ENCODE data around the gene PPM1G. TPM values are rescaled to one million over a fixed set of nuclear protein-coding genes. Genes with fewer than 3 reads are reported as not detected.

The PPM1G gene
- total RNA-seq, 1 donor from 2014 or later = 127 TPM

- peaks cover 5% of the 10 kb centered on the region for H3K27me3 Mint-ChIP-seq (ENCODE audit: unreplicated experiment)
- no peak for TF ChIP-seq CTCF (IDR thresholded peaks at IDR 0.05; ENCODE audit: unreplicated experiment)
- H3K4me3 Mint-ChIP-seq (ENCODE audit: unreplicated experiment) = no peak overlapping the region
- H3K9me3 Mint-ChIP-seq (ENCODE audit: unreplicated experiment) = no peaks in the 10 kb centered on the region
- peaks cover 32% of the 10 kb centered on the region for H3K36me3 Mint-ChIP-seq (ENCODE audit: low read depth, unreplicated experiment)
- no peak overlapping the region for H3K27ac Mint-ChIP-seq (ENCODE audit: unreplicated experiment)
- no peak for DNase-seq (ENCODE audit: low spot score)
- H3K4me1 Mint-ChIP-seq (ENCODE audit: unreplicated experiment) = no peaks in the 10 kb centered on the region
Observed at GRCh38 chr2:27336173-27336572, 73.2 kb downstream of the PPM1G start.

- Mint-ChIP-seq H3K4me3 (ENCODE audit: unreplicated experiment) (peak overlapping the region; percentile 9), H3K27me3 (ENCODE audit: unreplicated experiment) (peaks cover 5% of the 10 kb centered on the region), H3K27ac (ENCODE audit: unreplicated experiment) (no peak overlapping the region), H3K9me3 (ENCODE audit: unreplicated experiment) (no peaks in the 10 kb centered on the region), H3K4me1 (ENCODE audit: unreplicated experiment) (no peaks in the 10 kb centered on the region), H3K36me3 (ENCODE audit: low read depth, unreplicated experiment) (peaks cover 33% of the 10 kb centered on the region)
- no peak for TF ChIP-seq CTCF (IDR thresholded peaks at IDR 0.05; ENCODE audit: unreplicated experiment)
- DNase-seq (ENCODE audit: low spot score) = no peak
Observed at GRCh38 chr2:27335311-27335710, 74.1 kb downstream of the PPM1G start.

Other genes starting within 250 kb of the PPM1G start
- gene ATRAID, start 197.6 kb downstream of the PPM1G start, total RNA-seq (ENCODE audit: unreplicated experiment) = 89.9 TPM
- 63.0 TPM for gene SLC5A6, start 197.3 kb downstream of the PPM1G start, total RNA-seq (ENCODE audit: unreplicated experiment)
- gene CAD, start 192.2 kb downstream of the PPM1G start, total RNA-seq (ENCODE audit: unreplicated experiment) = 49.4 TPM
- gene SLC30A3, start 146.5 kb downstream of the PPM1G start, total RNA-seq (ENCODE audit: unreplicated experiment) = not detected
- not detected for gene DNAJC5G, start 134.2 kb downstream of the PPM1G start, total RNA-seq (ENCODE audit: unreplicated experiment)
- gene TRIM54, start 127.2 kb downstream of the PPM1G start, total RNA-seq (ENCODE audit: unreplicated experiment) = not detected
- gene UCN, start 101.1 kb downstream of the PPM1G start, total RNA-seq (ENCODE audit: unreplicated experiment) = 1.5 TPM
- 55.0 TPM for gene MPV17, start 86.5 kb downstream of the PPM1G start, total RNA-seq (ENCODE audit: unreplicated experiment)
- 61.4 TPM for gene GTF3C2, start 52.8 kb downstream of the PPM1G start, total RNA-seq (ENCODE audit: unreplicated experiment)
- gene EIF2B4, start 39.3 kb downstream of the PPM1G start, total RNA-seq (ENCODE audit: unreplicated experiment) = 48.6 TPM
- gene SNX17, start 39.0 kb downstream of the PPM1G start, total RNA-seq (ENCODE audit: unreplicated experiment) = 90.5 TPM
- gene ZNF513, start 28.9 kb downstream of the PPM1G start, total RNA-seq (ENCODE audit: unreplicated experiment) = 20.8 TPM
- 117 TPM for gene NRBP1, start 19.0 kb upstream of the PPM1G start, total RNA-seq (ENCODE audit: unreplicated experiment)
- 4.6 TPM for gene KRTCAP3, start 32.8 kb upstream of the PPM1G start, total RNA-seq (ENCODE audit: unreplicated experiment)
- gene IFT172, start 80.2 kb upstream of the PPM1G start, total RNA-seq (ENCODE audit: unreplicated experiment) = 32.2 TPM
- gene FNDC4, start 85.6 kb upstream of the PPM1G start, total RNA-seq (ENCODE audit: unreplicated experiment) = 26.4 TPM
- gene GCKR, start 87.2 kb upstream of the PPM1G start, total RNA-seq (ENCODE audit: unreplicated experiment) = 0.59 TPM
- 30.1 TPM for gene ZNF512, start 173.5 kb upstream of the PPM1G start, total RNA-seq (ENCODE audit: unreplicated experiment)
- gene CCDC121, start 219.4 kb upstream of the PPM1G start, total RNA-seq (ENCODE audit: unreplicated experiment) = 4.7 TPM
- gene GPN1, start 219.5 kb upstream of the PPM1G start, total RNA-seq (ENCODE audit: unreplicated experiment) = 39.7 TPM